ENCODE results near the gene CDC42BPB. TPM values are rescaled to one million over a fixed set of nuclear protein-coding genes. Genes with fewer than 3 reads are reported as not detected.
"Not testable (repeated sequence)": the region's sequence is repeated elsewhere in the genome, so short reads cannot be mapped to it uniquely, and the experiment has no call there.

CDC42BPB gene
- total RNA-seq, 2 experiments from 2014 or later: 6.6 to 7.6 TPM

- Mint-ChIP-seq H3K4me1 (ENCODE audit: low read depth) (peaks cover 11% of the 10 kb centered on the region), H3K4me3 (peak overlapping the region; percentile 88), H3K9me3 (no peaks in the 10 kb centered on the region), H3K36me3 (ENCODE audit: low read depth) (no peaks in the 10 kb centered on the region), H3K27ac (peak overlapping the region; percentile 3), H3K27me3 (peaks cover 15% of the 10 kb centered on the region)
- peaks cover 18% of the 10 kb centered on the region for H3K4me1 ChIP-seq (ENCODE audit: insufficient read depth, low read length)
- TF ChIP-seq CTCF (IDR thresholded peaks at IDR 0.05): no peak
- intact Hi-C loops (cut with DNase I, micrococcal nuclease): loop anchor here in 1 of 2 experiments (2.0 to 5.0 kb wide), 2 partner anchors 19 to 278 kb away; partner anchors contain the start of gene TRAF3
- peaks cover 0 to 7% of the 10 kb centered on the region in 2 experiments for H3K9me3 ChIP-seq (ENCODE audit: control insufficient read depth in 1 of 2, insufficient read depth in 1 of 2, low read length in 2 of 2)
- H3K4me3 ChIP-seq (ENCODE audit: low read length): no peak overlapping the region
- ChIA-PET POLR2A (no interaction called here), CTCF (no interaction called here)
- H3K27ac ChIP-seq (ENCODE audit: low read depth in 1 of 2, low read length in 2 of 2): no peak overlapping the region
- peaks cover 6 to 12% of the 10 kb centered on the region in 2 experiments for H3K27me3 ChIP-seq (ENCODE audit: control insufficient read depth in 1 of 2, insufficient read depth in 2 of 2, low read length in 2 of 2)
- DNase-seq (no peak), ATAC-seq (ENCODE audit: poor library complexity) (no peak)
- no peaks in the 10 kb centered on the region for H3K36me3 ChIP-seq (ENCODE audit: insufficient read depth, low read length)
These were observed 1.7 kb downstream of the CDC42BPB start for GRCh38 chr14:103055695-103056094.

GRCh38 chr14:103052407-103052806, 4.9 kb downstream of the CDC42BPB start:
- ATAC-seq (ENCODE audit: poor library complexity) (no peak), DNase-seq (no peak)
- H3K36me3 ChIP-seq (ENCODE audit: insufficient read depth, low read length): no peaks in the 10 kb centered on the region
- ChIA-PET POLR2A (no interaction called here), CTCF (no interaction called here)
- no peak for TF ChIP-seq CTCF (IDR thresholded peaks at IDR 0.05)
- no peak overlapping the region for H3K4me3 Mint-ChIP-seq
- no peaks in the 10 kb centered on the region for H3K9me3 Mint-ChIP-seq
- H3K4me1 Mint-ChIP-seq (ENCODE audit: low read depth): peaks cover 11% of the 10 kb centered on the region
- peaks cover 7% of the 10 kb centered on the region for H3K27me3 Mint-ChIP-seq
- H3K27me3 ChIP-seq (ENCODE audit: control insufficient read depth in 1 of 2, insufficient read depth in 2 of 2, low read length in 2 of 2): no peaks in the 10 kb centered on the region
- no peak overlapping the region for H3K4me3 ChIP-seq (ENCODE audit: low read length)
- no peak overlapping the region for H3K27ac ChIP-seq (ENCODE audit: low read depth in 1 of 2, low read length in 2 of 2)
- H3K4me1 ChIP-seq (ENCODE audit: insufficient read depth, low read length): peaks cover 8% of the 10 kb centered on the region
- H3K36me3 Mint-ChIP-seq (ENCODE audit: low read depth): no peaks in the 10 kb centered on the region
- no peak overlapping the region for H3K27ac Mint-ChIP-seq
- intact Hi-C loops (cut with DNase I, micrococcal nuclease): no loop called here
- H3K9me3 ChIP-seq (ENCODE audit: control insufficient read depth in 1 of 2, insufficient read depth in 1 of 2, low read length in 2 of 2): no peaks in the 10 kb centered on the region

- Histone ChIP-seq H3K4me1 (ENCODE audit: insufficient read depth, low read length) (no peaks in the 10 kb centered on the region), H3K36me3 (ENCODE audit: insufficient read depth, low read length) (no peaks in the 10 kb centered on the region), H3K27ac (ENCODE audit: low read depth in 1 of 2, low read length in 2 of 2) (no peak overlapping the region), H3K27me3 (ENCODE audit: control insufficient read depth in 1 of 2, insufficient read depth in 2 of 2, low read length in 2 of 2) (no peaks in the 10 kb centered on the region), H3K4me3 (ENCODE audit: low read length) (no peak overlapping the region), H3K9me3 (ENCODE audit: control insufficient read depth in 1 of 2, insufficient read depth in 1 of 2, low read length in 2 of 2) (no peaks in the 10 kb centered on the region)
- intact Hi-C loops (cut with DNase I, micrococcal nuclease): no loop called here
- ChIA-PET POLR2A (no interaction called here), CTCF (no interaction called here)
- Mint-ChIP-seq H3K4me3 (no peak overlapping the region), H3K9me3 (no peaks in the 10 kb centered on the region), H3K27me3 (peaks cover 7% of the 10 kb centered on the region), H3K27ac (no peak overlapping the region), H3K4me1 (ENCODE audit: low read depth) (peaks cover 8% of the 10 kb centered on the region), H3K36me3 (ENCODE audit: low read depth) (no peaks in the 10 kb centered on the region)
- DNase-seq (no peak), ATAC-seq (ENCODE audit: poor library complexity) (no peak)
- TF ChIP-seq CTCF (IDR thresholded peaks at IDR 0.05): no peak
These were observed 6.4 kb downstream of the CDC42BPB start for GRCh38 chr14:103050935-103051334.

- H3K4me1 ChIP-seq (ENCODE audit: insufficient read depth, low read length); H3K9me3 ChIP-seq (ENCODE audit: control insufficient read depth in 1 of 2, insufficient read depth in 1 of 2, low read length in 2 of 2); H3K4me1 Mint-ChIP-seq (ENCODE audit: low read depth); H3K27ac ChIP-seq (ENCODE audit: low read depth in 1 of 2, low read length in 2 of 2); POLR2A ChIA-PET; H3K27me3 ChIP-seq (ENCODE audit: control insufficient read depth in 1 of 2, insufficient read depth in 2 of 2, low read length in 2 of 2); H3K9me3 Mint-ChIP-seq; H3K36me3 ChIP-seq (ENCODE audit: insufficient read depth, low read length); CTCF ChIA-PET; H3K4me3 Mint-ChIP-seq; H3K4me3 ChIP-seq (ENCODE audit: low read length); H3K27ac Mint-ChIP-seq; DNase-seq; ATAC-seq (ENCODE audit: poor library complexity); intact Hi-C loops (cut with DNase I, micrococcal nuclease); H3K36me3 Mint-ChIP-seq (ENCODE audit: low read depth): not testable (repeated sequence)
- peaks cover 15% of the 10 kb centered on the region for H3K27me3 Mint-ChIP-seq
These were observed 9.9 kb downstream of the CDC42BPB start for GRCh38 chr14:103047453-103047852.
